IMR-90 (cell line): ENCODE data around the gene KIAA1328.

Experiments
- BHLHE40 ChIP-seq: fragments of 150-350 bp; IDR thresholded peaks from 2 replicates; pipeline ENCODE4 v1.6.1; 2016; ENCODE audit warnings: mild to moderate bottlenecking, low read depth, low read length
- CEBPB ChIP-seq: IDR thresholded peaks from 2 replicates; pipeline ENCODE4 v1.6.1; 2012; ENCODE audit warnings: low read depth, low read length, improper control_type of control experiment
- CHD1 ChIP-seq: IDR thresholded peaks from 2 replicates; pipeline ENCODE4 v1.6.1; 2012; ENCODE audit warnings: low read depth, low read length, improper control_type of control experiment
- CTCF ChIP-seq: conservative IDR thresholded peaks from 2 replicates; pipeline ENCODE4 v1.5.1; 2012; ENCODE audit warnings: mild to moderate bottlenecking, low read depth, low read length, improper control_type of control experiment
- ELK1 ChIP-seq: fragments of 150-350 bp; IDR thresholded peaks from 2 replicates; pipeline ENCODE4 v1.6.1; 2016; ENCODE audit warnings: low read depth, mild to moderate bottlenecking, low read length, moderate library complexity, borderline replicate concordance
- FOS ChIP-seq: fragments of 150-350 bp; IDR thresholded peaks from 2 replicates; pipeline ENCODE4 v1.6.1; 2016; ENCODE audit warnings: low read depth, low read length
- MAZ ChIP-seq: IDR thresholded peaks from 2 replicates; pipeline ENCODE4 v1.6.1; 2012; ENCODE audit warnings: low read depth, mild to moderate bottlenecking, low read length, improper control_type of control experiment, moderate library complexity, borderline replicate concordance
- NFE2L2 ChIP-seq: fragments of 150-350 bp; IDR thresholded peaks from 2 replicates; pipeline ENCODE4 v1.6.1; 2016; ENCODE audit warnings: low read depth, mild to moderate bottlenecking, low read length
- POLR2A ChIP-seq: IDR thresholded peaks from 2 replicates; pipeline ENCODE4 v1.6.1; 2012; ENCODE audit warnings: mild to moderate bottlenecking, low read depth, low read length
- RAD21 ChIP-seq: IDR thresholded peaks from 2 replicates; pipeline ENCODE4 v1.6.1; 2012; ENCODE audit warnings: low read length, improper control_type of control experiment
- RCOR1 ChIP-seq: IDR thresholded peaks from 2 replicates; pipeline ENCODE4 v1.6.1; 2012; ENCODE audit warnings: mild to moderate bottlenecking, low read length, improper control_type of control experiment; ENCODE audit not compliant: insufficient replicate concordance
- RFX5 ChIP-seq: IDR thresholded peaks from 2 replicates; pipeline ENCODE4 v1.8.0; 2012; ENCODE audit warnings: low read depth, mild to moderate bottlenecking, low read length, moderate library complexity
- SMC3 ChIP-seq: fragments of 150-350 bp; IDR thresholded peaks from 2 replicates; pipeline ENCODE4 v1.6.1; 2016; ENCODE audit warnings: low read depth, mild to moderate bottlenecking, antibody characterized with exemption, low read length, moderate library complexity
- USF2 ChIP-seq: fragments of 150-350 bp; IDR thresholded peaks from 2 replicates; pipeline ENCODE4 v1.6.1; 2017; ENCODE audit warnings: mild to moderate bottlenecking, antibody characterized with exemption, low read length, low read depth

GRCh38 chr18:36856815-36857214 is 27.9 kb downstream of the KIAA1328 start:
- TF ChIP-seq POLR2A (no peak), CTCF (no peak), RFX5 (no peak), RAD21 (no peak), MAZ (no peak), BHLHE40 (no peak), SMC3 (no peak), CEBPB (no peak), USF2 (no peak), ELK1 (no peak), CHD1 (no peak), RCOR1 (no peak), NFE2L2 (no peak), FOS (no peak)
